Measurements from ENCODE around the gene ITPR2.
A peak's percentile ranks its signal among the peaks of the same experiment; 100 is the strongest.
"Not testable (repeated sequence)": the region's sequence is repeated elsewhere in the genome, so short reads cannot be mapped to it uniquely, and the experiment has no call there.

Gene ITPR2

DNA sequence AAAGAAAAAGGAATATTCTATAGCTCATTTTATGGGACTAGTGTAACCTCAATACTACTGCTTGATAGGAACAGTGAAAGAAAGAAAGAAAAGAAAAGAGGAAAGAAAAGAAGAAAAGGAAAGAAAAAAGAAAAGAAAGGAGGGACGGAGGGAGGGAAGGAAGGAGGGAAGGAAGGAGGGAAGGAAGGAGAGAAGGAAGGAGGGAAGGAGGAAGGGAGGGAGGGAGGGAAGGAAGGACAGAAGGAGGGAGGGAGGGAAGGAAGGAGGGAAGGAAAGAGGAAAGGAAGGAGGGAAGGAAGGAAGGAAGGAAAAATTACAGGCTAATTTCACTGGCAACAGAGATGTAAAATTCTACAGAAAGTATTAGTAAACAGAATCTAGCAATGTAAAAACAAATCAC is 215.5 kb downstream of the ITPR2 start:
- FAIRE-seq = no peak

DNA sequence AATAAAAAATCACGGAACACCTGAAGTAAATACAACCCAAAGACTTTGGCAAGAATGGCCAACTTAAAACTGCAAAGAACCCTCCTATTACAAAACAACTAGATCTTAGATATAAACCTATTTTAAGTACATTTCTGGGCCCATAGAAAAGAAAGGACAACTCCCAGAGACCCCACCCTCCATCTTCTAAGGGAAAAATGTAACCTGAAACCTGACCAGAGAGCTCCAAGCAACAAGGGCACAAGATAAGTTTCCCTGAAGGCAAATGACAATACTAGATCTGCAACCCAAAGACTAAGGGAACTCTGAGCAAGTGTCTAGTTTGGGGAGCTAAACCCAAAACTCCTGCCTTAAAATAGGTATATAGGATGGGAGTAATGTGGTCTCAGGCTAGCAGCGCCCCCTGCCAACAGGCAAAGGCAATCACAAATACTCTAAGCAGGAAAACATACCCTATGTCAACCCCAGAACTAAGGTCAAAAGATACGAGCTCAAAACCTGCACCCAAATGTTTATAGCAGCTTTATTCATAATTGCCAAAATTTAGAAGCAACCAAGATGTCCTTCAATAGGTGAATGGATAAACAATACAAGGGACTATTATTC is 218.9 kb downstream of the ITPR2 start:
- peak; percentile 47 for FAIRE-seq

DNA sequence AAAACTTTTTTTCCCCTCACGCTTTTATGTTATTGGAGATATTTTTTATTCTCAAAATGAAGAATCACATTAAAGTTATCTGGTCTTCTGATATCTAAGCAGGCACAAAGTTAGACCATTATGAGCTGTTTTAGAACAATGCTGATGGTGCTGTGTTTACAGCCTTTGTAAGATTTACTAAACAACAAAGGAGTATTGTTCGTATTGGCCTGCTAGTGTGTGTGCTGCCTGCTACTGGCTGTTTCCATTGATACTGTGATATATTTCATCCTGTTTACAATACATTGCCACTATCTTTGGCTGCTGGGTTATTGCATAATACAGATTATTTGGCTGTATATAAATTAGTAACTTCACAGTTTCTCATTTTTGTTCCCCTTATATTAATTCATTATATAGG is 220.8 kb downstream of the ITPR2 start:
- no peak for FAIRE-seq

DNA sequence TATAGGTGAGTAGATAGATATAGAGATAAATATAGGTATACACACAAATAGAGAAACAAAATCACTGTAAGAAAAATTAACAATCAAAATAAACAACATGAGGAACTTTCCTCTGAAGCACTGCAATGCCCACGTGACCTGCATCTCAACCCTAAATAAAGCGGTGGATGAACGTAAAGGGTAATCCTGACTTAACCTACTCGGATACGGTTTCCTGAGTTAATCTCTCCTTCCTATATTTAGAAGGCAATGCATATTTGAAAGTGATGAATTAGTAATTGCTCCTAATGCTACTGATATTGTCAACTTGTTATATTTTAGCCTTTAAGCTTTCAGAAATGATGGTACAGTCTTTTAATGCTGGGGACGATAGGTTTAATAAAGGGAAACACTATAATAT is 221.4 kb downstream of the ITPR2 start:
- no peak for FAIRE-seq

DNA sequence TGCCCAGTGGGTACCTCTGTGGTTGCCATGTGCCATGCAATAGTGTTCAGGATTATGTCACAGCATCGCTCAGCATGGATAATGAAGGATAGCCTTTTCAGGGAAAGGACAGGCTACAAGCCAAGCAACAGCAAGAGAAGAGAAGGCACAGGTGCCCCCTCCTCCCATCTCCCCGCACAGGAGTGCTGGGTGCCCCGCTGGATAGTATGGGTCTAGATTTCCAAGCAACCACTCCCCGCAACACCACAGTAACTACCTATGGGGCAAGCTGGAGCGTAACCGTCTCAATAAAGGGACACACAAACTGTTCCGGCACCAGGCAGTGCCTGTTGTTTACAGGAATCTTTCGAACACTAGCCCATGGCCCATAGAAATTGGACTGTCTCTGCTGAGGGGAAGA is 222.2 kb downstream of the ITPR2 start:
- no peak for FAIRE-seq

DNA sequence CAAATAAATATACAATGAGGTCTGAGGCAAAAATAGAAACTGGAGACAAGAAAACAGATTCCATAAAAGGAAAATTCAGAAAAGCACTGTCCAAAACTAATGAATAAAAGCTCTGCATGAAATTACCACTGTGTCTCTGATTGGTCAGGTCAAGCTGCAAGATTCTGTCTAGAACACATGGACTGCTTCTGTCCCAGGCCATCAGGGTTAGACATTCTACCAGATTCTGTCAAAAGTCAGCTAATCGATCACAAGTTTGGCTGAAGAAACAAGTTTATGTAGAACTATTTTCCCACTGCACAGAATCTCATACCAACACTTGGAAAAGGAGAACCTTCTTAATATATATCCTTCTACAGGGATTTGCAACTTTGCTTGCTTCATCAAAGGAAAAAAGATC is 223.0 kb downstream of the ITPR2 start:
- FAIRE-seq = no peak

DNA sequence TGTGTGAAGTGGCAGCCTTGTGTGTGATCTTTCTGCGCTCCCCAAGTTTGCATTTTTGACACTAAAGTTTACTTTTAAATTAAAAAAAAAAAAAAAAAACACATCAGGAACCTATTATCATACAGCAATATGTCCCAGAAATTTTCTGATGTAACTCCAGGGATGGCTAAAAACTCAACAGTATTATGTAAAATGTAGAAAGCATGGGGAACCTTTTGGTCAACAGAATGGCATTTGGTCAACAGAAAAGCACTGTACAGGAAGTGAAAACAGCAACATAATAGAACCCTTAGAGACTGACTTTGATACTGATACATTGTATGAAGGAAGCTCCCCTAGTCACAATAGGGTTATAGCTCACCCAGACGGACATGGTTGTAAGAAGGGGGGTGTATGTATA is 224.3 kb downstream of the ITPR2 start:
- no peak for FAIRE-seq

DNA sequence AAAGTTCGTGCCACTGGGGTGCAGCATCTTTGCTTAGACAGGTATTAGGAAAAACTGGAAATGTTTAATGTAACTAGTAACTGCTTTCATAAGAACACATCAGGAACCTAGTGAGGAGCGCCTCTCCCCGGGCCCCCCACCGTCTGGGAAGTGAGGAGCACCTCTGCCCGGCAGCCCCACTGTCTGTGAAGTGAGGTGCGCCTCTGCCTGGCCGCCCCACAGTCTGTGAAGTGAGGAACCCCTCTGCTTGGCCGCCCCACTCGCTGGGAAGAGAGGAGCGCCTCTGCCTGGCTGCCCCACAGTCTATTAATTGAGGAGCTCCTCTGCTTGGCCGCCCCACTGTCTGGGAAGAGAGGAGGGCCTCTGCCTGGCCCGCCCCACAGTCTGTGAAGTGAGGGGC is 224.7 kb downstream of the ITPR2 start:
- FAIRE-seq = no peak

DNA sequence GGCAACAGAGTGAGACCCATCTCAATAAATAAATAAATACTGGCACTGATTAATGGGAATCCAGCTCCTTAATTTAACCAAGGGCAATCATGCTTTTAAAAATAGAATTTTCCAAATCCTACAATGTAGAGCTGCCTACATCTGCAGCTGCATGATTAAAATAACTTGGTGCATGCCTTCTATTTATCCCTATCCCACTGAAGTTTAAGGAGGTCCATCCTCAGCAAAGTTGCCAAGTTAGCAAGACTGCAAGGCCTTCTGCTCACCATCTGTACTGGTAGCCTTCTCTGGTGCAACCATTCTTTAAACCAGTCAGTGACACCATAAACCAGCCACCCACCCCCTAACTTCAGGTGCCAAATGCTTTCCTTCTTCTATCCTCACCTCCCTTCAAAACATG is 226.1 kb downstream of the ITPR2 start:
- FAIRE-seq = no peak

DNA sequence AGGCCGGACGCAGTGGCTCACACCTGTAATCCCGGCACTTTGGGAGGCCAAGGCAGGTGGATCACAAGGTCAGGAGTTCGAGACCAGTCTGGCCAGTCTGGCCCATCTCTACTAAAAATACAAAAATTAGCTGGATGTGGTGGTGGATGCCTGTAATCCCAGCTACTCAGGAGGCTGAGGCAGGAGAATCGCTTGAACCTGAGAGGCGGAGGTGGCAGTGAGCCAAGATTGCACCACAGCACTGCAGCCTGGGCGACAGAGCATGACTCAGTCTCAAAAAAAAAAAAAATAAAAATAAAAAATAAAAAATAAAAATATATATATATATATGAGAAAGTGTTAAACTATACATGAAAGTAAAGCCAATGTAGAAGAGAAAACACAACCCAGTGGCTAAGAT is 228.2 kb downstream of the ITPR2 start:
- FAIRE-seq = not testable (repeated sequence)

DNA sequence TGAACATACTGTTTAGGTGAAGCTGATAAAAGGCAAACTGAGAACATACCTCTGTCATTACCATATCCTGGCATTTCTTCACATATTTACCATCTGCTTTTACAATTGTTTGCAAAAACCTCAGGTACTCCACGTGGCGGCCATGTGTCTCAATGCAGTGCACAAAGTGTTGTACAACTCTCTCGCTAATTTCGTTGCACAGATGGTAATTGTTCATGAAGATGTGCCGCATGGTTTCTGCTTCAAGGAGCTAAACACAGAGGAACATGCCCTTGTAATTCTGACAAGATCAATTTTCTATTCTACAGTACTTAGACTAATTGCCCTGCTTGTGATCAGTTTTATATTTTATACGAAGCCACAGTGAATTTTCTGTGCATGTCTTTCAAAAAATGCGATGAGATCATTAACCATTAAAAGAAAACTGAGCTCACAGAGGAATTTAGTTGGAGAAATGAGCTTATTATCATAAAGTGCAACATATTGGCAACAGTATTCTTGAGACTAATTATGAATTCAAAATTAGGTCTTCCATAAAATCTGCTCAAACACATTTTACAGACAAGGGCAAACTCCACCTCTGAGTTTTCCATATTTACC is 233.8 kb downstream of the ITPR2 start:
- FAIRE-seq = no peak

DNA sequence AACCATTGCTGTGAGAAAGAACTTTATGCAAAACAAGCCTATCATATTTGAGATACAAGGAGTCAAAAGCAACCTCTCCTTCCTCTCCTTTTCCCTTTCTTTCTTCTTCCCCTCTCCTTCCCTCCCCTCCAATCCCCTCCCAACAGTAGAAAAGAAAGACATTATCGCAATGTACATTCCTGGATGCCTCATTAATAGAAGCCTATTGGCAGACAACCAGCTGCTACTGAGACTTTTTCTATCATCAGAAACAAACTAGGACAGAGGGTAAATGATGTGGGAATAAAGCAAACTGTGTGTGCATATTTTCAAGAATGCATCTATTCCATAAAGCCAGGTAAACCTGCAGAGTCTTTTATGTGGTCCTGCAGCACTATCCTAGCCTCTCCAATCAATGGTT is 237.2 kb downstream of the ITPR2 start:
- no peak for FAIRE-seq

DNA sequence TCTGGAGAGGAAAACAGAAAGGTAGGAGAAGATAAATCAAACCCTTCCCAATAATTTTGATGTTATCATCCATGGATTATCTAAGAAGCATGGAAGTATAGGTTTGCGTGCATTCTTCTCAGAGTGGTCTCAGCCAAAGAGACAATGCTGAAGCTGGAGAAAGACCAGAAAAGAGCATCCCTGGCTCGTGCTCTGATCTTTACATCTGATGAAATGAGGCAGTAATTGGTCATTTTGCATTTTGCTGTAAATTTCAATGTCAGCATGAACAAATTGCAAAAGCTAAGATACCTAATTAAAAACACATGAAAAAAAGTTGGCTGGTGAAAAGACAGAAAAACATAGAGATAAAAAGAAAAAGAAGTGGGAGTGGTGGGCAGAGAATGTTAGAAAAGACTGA is 252.4 kb downstream of the ITPR2 start:
- FAIRE-seq = no peak

DNA sequence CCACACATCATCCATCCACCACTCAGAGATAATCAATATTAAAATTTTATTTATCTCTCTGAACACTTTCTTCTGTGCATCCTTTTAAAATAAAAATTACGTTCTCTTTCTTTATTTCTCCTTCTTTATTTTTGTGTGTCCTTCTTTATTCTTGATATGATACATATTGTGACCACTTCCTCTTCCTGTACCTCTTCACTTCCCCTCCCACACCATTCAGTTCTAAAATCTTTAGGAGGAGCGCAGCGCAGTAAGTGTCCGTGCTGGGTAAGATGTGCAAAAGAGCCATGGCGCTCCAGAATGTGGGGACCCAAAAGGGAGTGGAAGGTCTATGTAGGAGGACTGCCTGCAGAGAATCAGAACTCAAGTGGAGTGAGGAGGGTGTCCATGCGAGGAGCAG is 256.7 kb downstream of the ITPR2 start:
- FAIRE-seq = no peak

DNA sequence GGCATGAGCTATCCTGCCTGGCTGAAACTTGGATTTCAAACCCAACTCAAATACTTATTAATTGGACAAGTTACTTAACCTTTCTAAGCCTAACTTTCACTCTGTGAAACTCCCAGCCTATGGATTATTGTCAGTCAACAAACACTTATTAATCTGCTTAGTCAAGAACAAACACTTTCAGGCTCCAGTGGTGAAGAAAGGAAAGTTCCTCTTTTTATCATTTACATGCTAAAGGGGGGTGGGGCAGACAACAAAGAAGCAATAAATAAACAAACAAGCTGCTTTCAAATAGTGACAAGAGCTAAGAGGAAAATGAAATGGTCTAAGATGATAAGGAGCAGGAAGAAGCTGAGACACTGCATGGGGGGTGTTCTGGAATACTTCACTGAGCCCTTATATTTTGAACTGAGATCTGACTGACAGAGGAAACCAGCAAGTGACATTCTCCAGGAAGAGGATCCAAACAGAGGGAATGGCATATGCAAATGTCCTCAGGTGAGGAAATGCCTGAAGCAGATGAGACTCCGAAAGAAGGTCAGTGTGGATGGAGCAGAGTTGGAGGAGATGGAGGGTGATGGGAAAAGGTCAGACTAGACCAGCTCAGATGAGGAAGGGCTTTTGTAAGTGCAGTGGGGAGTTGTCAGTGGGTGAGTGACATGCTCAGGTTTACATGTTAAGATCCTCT is 259.6 kb downstream of the ITPR2 start:
- no peak for FAIRE-seq

DNA sequence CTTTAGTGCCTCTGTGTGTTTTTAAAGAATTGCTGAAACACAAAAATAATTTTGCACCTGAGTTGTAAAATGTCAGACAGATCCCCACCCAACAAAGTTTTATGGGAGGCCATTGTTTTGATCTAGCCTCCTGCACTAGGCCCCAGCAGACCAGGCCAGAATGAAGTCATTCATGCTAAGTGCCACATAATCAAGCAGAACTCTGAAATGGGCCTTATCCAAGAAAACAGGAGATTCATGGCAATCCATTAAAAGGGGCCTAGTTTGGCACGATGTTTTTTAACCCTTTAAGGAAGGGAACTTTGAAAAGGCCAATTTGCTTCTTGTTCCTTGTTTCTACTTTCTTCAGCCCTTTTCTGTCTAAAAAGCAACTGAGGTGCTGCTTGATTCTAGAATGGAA is 260.9 kb downstream of the ITPR2 start:
- FAIRE-seq = no peak

DNA sequence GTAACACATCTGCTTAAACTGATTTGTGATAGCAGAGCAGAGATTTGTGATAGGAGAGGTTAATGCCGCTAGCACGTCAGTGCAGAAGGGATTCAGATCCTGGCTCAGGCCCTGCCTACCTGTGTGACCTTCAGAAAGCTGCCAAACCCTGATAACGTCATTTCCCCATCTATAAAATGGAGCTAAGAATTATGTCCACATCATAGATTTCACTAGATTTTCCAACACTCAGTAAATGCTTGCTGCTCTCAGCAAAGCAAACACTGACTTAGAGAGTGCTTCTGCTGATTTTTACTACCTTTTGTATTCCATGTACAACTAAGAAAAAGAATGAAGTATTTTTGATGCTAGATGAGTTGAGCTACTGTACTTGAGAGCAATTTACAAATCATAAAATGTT is 261.4 kb downstream of the ITPR2 start:
- no peak for FAIRE-seq

DNA sequence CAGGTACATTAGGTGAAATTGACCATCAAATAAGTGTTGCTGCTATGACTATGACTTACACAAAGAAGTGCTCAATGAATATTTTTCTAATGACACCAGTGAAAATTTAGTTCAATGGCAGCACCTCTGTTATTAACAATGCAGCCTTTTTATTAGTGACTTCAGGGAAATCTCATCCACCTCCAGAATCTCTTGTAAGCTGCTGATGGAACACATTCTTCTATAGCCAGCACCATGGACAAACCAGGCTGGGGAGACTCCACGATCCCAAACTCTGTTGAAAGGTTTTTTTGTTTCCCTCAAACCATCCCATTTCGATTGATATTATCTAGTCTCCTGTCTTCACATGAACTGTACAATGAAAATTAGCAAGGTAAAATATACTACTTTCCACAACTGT is 265.9 kb downstream of the ITPR2 start:
- no peak for FAIRE-seq

DNA sequence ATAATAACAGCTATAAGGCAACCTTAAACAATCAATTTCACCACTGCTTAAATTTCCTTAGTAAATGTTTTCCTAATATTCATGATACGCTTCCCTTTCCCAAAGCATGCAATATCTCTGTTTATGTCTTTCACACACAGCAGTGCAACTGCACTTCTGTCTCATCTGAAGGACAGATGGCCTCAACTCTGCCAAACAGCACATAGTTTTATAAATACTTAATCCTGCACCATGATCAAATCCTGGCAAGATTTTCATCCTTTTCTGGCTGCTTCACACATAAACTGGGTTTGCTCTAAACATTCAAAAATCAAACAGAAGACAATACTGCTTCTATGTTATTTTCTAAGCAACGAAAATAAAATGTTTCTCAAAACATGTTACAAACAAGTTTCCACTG is 266.3 kb downstream of the ITPR2 start:
- FAIRE-seq = no peak

DNA sequence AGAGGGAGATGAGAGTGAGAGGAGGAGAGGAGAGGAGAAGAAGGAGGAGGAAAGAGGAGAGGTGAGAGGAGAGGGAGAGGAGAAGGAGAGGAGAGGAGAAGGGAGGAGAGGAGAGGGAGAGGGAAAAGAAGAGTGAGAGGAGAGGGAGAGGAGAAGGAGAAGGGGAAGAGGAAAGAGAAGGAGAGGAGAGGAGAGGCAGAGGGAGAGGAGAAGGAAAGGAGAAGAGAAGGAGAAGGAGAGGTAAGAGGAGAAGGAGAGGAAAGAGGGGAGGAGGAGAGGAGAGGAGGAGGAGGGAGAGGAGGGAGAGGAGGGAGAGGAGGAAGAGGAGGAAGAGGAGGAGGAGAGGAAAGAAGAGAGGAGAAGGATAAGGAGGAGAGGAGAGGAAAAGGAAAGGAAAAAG is 266.8 kb downstream of the ITPR2 start:
- FAIRE-seq = no peak

DNA sequence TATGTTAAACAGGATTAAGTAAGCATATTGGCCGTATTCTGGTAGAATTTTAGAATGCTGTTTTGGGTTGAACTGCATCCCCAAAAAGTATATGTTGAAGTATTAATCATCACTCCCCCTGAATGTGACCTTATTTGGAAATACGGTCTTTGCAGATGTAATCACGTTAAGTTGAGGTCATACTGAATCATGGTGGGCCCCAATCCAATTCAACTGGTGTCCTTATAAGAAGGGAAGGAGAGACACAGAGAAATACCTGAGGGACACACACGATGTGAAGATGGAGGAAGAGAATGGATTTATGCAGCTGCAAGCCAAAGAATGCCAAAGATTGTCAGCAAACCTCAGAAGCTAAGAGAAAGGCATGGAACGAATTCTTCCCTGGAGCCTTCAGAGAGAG is 268.6 kb downstream of the ITPR2 start:
- FAIRE-seq = no peak

DNA sequence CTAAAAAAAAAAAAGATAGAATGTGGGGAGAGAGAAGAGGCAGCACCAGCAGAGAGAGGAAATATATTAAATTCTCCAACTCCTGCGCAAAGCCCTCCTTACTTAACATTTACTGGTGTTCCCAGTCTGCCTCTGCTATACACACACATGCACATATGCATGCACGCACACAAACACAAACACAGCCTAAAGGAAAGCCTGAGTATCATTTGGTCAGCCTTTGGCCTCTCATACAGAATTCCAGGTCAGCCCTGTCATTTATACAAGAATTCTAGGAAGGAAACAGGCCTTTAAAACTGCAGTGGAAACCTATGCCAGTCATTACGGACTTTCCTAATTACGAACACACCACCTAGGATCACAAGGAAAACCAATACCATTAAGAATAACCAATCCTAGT is 269.4 kb downstream of the ITPR2 start:
- no peak for FAIRE-seq

DNA sequence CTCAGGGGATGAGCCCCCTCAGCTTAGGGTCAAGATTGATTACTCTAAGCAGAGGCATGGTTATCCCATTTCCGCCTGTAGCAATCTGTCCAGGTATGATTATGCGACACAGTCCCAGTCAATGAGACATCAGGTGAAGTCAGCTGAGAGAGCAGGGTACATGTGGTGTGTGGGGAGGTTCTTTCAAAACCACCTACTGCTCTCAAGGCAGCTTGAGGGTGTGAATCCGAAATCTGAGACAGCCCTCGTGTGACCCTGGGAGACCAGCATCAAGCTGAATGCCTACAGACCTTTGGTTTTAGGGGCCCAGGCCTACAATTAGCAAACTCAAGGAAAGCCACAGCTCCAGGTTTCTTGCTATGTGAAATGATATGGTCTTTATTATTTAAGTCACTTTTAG is 275.7 kb downstream of the ITPR2 start:
- no peak for FAIRE-seq

DNA sequence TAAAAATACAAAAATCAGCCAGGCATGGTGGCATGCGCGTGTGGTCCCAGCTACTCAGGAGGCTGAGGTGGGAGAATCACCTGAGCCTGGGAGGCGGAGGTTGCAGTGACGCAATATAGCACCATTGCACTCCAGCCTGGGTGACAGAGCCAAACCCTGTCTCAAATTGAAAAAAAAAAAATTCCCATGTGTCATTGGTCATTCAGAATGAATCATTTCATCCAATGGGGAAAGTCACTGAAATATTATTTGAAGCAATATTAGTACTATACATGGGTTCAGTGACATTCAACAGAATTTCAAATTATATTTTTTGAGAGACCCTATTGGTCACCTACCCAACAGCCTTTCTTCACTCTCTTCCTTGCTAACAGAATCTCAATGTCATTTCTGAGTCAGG is 276.1 kb downstream of the ITPR2 start:
- no peak for FAIRE-seq

DNA sequence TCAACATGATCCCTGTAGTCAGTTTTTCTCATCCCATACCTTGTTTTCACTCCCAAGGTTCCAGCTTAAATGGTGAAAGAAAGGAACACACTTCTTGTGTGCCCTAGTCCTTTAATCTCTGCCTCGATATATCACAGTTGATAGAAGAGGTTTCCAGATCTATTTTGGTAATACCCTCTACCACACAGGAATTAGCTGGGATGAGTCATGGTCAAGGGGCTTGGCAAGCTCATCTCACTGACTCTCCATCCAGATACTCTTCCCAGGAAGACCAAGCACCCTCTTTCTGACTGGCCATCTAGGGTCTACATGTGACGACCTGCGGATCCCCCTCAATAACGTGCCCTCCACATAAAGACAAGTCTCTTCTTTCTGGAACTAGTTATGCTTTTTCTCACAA is 277.9 kb downstream of the ITPR2 start:
- no peak for FAIRE-seq

Measured in A204.1 (cell line).